HEK293T (cell line): ENCODE data around the gene SNX24.

Experiments used
- ARNT ChIP-seq: fragments of 450-650 bp; IDR thresholded peaks from 2 replicates; pipeline ENCODE4 v1.6.1; 2017; ENCODE audit warnings: mild to moderate bottlenecking
- BHLHE40 ChIP-seq: fragments of 450-650 bp; IDR thresholded peaks from 2 replicates; pipeline ENCODE4 v1.6.1; 2016; ENCODE audit warnings: mild to moderate bottlenecking, moderate library complexity, borderline replicate concordance
- ELF4 ChIP-seq: fragments of 450-650 bp; IDR thresholded peaks from 2 replicates; pipeline ENCODE4 v1.6.1; 2017; ENCODE audit warnings: antibody characterized with exemption
- FOXA1 ChIP-seq: fragments of 450-650 bp; IDR thresholded peaks from 2 replicates; pipeline ENCODE4 v1.6.1; 2016; ENCODE audit warnings: mild to moderate bottlenecking
- FOXK2 ChIP-seq: fragments of 450-650 bp; IDR thresholded peaks from 2 replicates; pipeline ENCODE4 v1.6.1; 2016; ENCODE audit warnings: mild to moderate bottlenecking
- FOXM1 ChIP-seq: fragments of 450-650 bp; IDR thresholded peaks from 2 replicates; pipeline ENCODE4 v1.6.1; 2017; ENCODE audit warnings: mild to moderate bottlenecking, borderline replicate concordance
- L3MBTL2 ChIP-seq: fragments of 450-650 bp; conservative IDR thresholded peaks from 2 replicates; pipeline ENCODE4 v1.6.1; 2016; ENCODE audit warnings: mild to moderate bottlenecking
- NFRKB ChIP-seq: fragments of 450-650 bp; IDR thresholded peaks from 2 replicates; pipeline ENCODE4 v1.6.1; 2016; ENCODE audit warnings: mild to moderate bottlenecking, moderate library complexity
- PKNOX1 ChIP-seq: fragments of 450-650 bp; IDR thresholded peaks from 2 replicates; pipeline ENCODE4 v1.6.1; 2016
- SP1 ChIP-seq: fragments of 450-650 bp; IDR thresholded peaks from 2 replicates; pipeline ENCODE4 v1.6.1; 2017
- SUZ12 ChIP-seq: fragments of 450-650 bp; IDR thresholded peaks from 2 replicates; pipeline ENCODE4 v1.6.1; 2016; ENCODE audit warnings: mild to moderate bottlenecking
- TARDBP ChIP-seq: fragments of 450-650 bp; IDR thresholded peaks from 2 replicates; pipeline ENCODE4 v1.6.1; 2016

DNA sequence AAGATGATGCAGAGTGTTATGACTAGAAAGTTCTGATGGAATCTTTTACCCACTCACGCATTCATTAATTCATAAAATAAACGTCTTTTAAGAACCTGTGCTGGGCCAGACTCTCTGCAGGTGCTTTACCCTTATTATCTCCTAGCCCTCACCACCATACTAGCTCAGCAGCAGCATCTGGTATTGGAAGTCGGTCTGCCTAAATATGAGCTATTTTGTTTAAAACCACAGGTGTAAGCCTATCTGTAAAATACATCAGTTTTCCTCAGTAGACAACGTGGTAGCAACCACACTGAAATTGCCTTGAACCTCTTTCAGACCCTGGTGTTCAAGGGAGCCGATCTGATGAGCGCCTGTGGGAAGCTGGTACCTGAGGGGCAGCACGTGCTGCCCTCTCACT lies 121.7 kb downstream of the SNX24 start:
- no peak for TF ChIP-seq FOXA1
- no peak for TF ChIP-seq SUZ12
- TF ChIP-seq ELF4, result no peak
- no peak for TF ChIP-seq PKNOX1
- no peak for TF ChIP-seq TARDBP
- no peak for TF ChIP-seq FOXM1
- TF ChIP-seq L3MBTL2, result no peak
- TF ChIP-seq ARNT, result no peak
- no peak for TF ChIP-seq SP1
- no peak for TF ChIP-seq FOXK2
- no peak for TF ChIP-seq NFRKB
- TF ChIP-seq BHLHE40, result no peak
